HepG2 (cell line): ENCODE results near the gene PDZK1. TPM values are rescaled to one million over a fixed set of nuclear protein-coding genes. Genes with fewer than 3 reads are reported as not detected.
A peak's percentile ranks its signal among the peaks of the same experiment; 100 is the strongest.

ENCODE experiments used
- BRD4 ChIP-seq: sonication (generic); formaldehyde crosslinking; IDR thresholded peaks from 2 replicates; pipeline ENCODE4 v1.4.0; 2020; ENCODE audit warnings: missing genetic modification reagents
- FOXA1 ChIP-seq, 2 experiments: fragments of 450-650 bp in 1 of 2; sonication (generic) in 1 of 2; formaldehyde crosslinking in 1 of 2; IDR thresholded peaks; 2 replicates each; pipeline versions ENCODE4 v1.4.0 to v1.6.1; 2016 to 2020; ENCODE audit warnings: missing genetic modification reagents in 1 of 2
- KLF11 ChIP-seq: IDR thresholded peaks from 2 replicates; pipeline ENCODE4 v1.6.1; 2016; ENCODE audit warnings: missing compliant biosample characterization
- NFE2L2 ChIP-seq: fragments of 150-350 bp; IDR thresholded peaks from 2 replicates; pipeline ENCODE4 v1.6.1; 2014; ENCODE audit warnings: low read length
- NR2C2 ChIP-seq: sonication (generic); formaldehyde crosslinking; IDR thresholded peaks from 2 replicates; pipeline ENCODE4 v1.4.0; 2020; ENCODE audit warnings: missing genetic modification reagents, mild to moderate bottlenecking, moderate library complexity, borderline replicate concordance
- SATB2 ChIP-seq: sonication (generic); formaldehyde crosslinking; IDR thresholded peaks from 2 replicates; pipeline ENCODE4 v1.5.0; 2020; ENCODE audit warnings: missing genetic modification reagents
- THAP11 ChIP-seq: IDR thresholded peaks from 2 replicates; pipeline ENCODE4 v1.6.1; 2016; ENCODE audit warnings: missing biosample characterization, missing genetic modification reagents
- ZC3H4 ChIP-seq: sonication (generic); formaldehyde crosslinking; IDR thresholded peaks from 2 replicates; pipeline ENCODE4 v1.4.0; 2020; ENCODE audit warnings: missing genetic modification reagents, borderline replicate concordance
- ZNF772 ChIP-seq: sonication (generic); formaldehyde crosslinking; IDR thresholded peaks from 2 replicates; pipeline ENCODE4 v1.5.0; 2020; ENCODE audit warnings: mild to moderate bottlenecking, missing genetic modification reagents
- polyA plus RNA-seq, 8 experiments: library from polyadenylated mRNA; depleted of rRNA in 3 of 8; stranded (reverse) in 7 of 8; unstranded in 1 of 8; fragments of >200 nt; fragmentation: Illumina TruSeq in 4 of 8; extraction: Trizol in 4 of 8; gene quantifications; 2 replicates each; pipeline versions ENCODE4 v1.2.1 to v1.2.3, GENCODE V29; 2011 to 2016; ENCODE audit warnings: low read depth in 4 of 8, missing spikeins in 1 of 8, mixed read lengths in 1 of 8; ENCODE audit not compliant: insufficient read depth in 1 of 8
- total RNA-seq, 5 experiments: library from RNA; depleted of rRNA; stranded (reverse); fragments of >200 nt; fragmentation: Illumina TruSeq; extraction: Trizol; gene quantifications; 2 replicates each; pipeline ENCODE4 v1.2.3, GENCODE V29; 2016; ENCODE audit warnings: low read depth in 1 of 5
- TF ChIP-seq, protein P1 (sequence below), 2 experiments: fragments of 450-650 bp in 1 of 2; sonication (generic) in 1 of 2; formaldehyde crosslinking in 1 of 2; IDR thresholded peaks; 2 replicates each; pipeline versions ENCODE4 v1.6.1 to v1.8.0; 2016 to 2022; ENCODE audit warnings: antibody characterized with exemption in 1 of 2, mild to moderate bottlenecking in 1 of 2, missing genetic modification reagents in 1 of 2
- TF ChIP-seq, protein P2 (sequence below): sonication (generic); formaldehyde crosslinking; IDR thresholded peaks from 2 replicates; pipeline ENCODE4 v1.8.0; 2022; ENCODE audit warnings: missing genetic modification reagents, mild to moderate bottlenecking, inconsistent platforms, borderline replicate concordance
- TF ChIP-seq, protein P3 (sequence below): sonication (generic); formaldehyde crosslinking; IDR thresholded peaks from 2 replicates; pipeline ENCODE4 v1.4.0; 2020; ENCODE audit warnings: mild to moderate bottlenecking, missing genetic modification reagents
- TF ChIP-seq, protein P4 (sequence below): sonication (generic); formaldehyde crosslinking; IDR thresholded peaks from 2 replicates; pipeline ENCODE4 v1.8.0; 2022; ENCODE audit warnings: missing genetic modification reagents, mild to moderate bottlenecking, moderate library complexity, borderline replicate concordance
- TF ChIP-seq, protein P5 (sequence below), 2 experiments: fragments of 450-650 bp in 1 of 2; sonication (generic) in 1 of 2; formaldehyde crosslinking; IDR thresholded peaks; 2 replicates each; pipeline versions ENCODE4 v1.5.0 to v1.8.0; 2020 to 2022; ENCODE audit warnings: mild to moderate bottlenecking in 1 of 2, missing genetic modification reagents in 1 of 2

The PDZK1 gene
- total and polyA plus RNA-seq, 2 of the 13 experiments (the other 11 are each of a cell fraction or from before 2014, with no cell fraction given), result 16.2 to 46.4 TPM

- TF ChIP-seq THAP11 (CRISPR knock-in tag) (0 out of 2 replicates have a peak, but pooled peaks have one; percentile 22), KLF11 (no peak), ZNF772 (CRISPR knock-in tag) (0 out of 2 replicates have a peak, but pooled peaks have one; percentile 50), ZC3H4 (no peak), SATB2 (CRISPR knock-in tag) (no peak), FOXA1 (IDR thresholded peaks at IDR 0.05) (no peak), FOXA1 (CRISPR knock-in tag; IDR thresholded peaks at IDR 0.05) (no peak), NR2C2 (peak; percentile 64), NFE2L2 (no peak), BRD4 (CRISPR knock-in tag) (0 out of 2 replicates have a peak, but pooled peaks have one; percentile 34)
- TF ChIP-seq, protein P1, sequence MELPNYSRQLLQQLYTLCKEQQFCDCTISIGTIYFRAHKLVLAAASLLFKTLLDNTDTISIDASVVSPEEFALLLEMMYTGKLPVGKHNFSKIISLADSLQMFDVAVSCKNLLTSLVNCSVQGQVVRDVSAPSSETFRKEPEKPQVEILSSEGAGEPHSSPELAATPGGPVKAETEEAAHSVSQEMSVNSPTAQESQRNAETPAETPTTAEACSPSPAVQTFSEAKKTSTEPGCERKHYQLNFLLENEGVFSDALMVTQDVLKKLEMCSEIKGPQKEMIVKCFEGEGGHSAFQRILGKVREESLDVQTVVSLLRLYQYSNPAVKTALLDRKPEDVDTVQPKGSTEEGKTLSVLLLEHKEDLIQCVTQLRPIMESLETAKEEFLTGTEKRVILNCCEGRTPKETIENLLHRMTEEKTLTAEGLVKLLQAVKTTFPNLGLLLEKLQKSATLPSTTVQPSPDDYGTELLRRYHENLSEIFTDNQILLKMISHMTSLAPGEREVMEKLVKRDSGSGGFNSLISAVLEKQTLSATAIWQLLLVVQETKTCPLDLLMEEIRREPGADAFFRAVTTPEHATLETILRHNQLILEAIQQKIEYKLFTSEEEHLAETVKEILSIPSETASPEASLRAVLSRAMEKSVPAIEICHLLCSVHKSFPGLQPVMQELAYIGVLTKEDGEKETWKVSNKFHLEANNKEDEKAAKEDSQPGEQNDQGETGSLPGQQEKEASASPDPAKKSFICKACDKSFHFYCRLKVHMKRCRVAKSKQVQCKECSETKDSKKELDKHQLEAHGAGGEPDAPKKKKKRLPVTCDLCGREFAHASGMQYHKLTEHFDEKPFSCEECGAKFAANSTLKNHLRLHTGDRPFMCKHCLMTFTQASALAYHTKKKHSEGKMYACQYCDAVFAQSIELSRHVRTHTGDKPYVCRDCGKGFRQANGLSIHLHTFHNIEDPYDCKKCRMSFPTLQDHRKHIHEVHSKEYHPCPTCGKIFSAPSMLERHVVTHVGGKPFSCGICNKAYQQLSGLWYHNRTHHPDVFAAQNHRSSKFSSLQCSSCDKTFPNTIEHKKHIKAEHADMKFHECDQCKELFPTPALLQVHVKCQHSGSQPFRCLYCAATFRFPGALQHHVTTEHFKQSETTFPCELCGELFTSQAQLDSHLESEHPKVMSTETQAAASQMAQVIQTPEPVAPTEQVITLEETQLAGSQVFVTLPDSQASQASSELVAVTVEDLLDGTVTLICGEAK (IDR thresholded peaks at IDR 0.05), result no peak
- TF ChIP-seq, protein P1 (CRISPR knock-in tag; IDR thresholded peaks at IDR 0.05), result peak; percentile 54; the same call in 1 of the 2 replicates
- TF ChIP-seq, protein P2, sequence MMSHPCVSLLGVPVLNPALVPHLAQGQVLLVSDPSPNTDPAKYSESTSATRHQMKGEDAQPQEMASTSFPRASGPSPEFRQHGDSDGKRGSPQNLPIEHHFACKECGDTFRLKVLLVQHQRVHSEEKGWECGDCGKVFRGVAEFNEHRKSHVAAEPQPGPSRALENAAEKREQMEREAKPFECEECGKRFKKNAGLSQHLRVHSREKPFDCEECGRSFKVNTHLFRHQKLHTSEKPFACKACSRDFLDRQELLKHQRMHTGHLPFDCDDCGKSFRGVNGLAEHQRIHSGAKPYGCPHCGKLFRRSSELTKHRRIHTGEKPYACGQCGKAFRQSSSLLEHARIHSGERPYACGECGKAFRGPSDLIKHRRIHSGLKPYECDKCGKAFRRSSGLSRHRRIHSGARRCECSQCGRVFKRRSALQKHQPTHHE (CRISPR knock-in tag), result no peak
- TF ChIP-seq, protein P3, sequence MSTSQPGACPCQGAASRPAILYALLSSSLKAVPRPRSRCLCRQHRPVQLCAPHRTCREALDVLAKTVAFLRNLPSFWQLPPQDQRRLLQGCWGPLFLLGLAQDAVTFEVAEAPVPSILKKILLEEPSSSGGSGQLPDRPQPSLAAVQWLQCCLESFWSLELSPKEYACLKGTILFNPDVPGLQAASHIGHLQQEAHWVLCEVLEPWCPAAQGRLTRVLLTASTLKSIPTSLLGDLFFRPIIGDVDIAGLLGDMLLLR (CRISPR knock-in tag), result no peak
- TF ChIP-seq, protein P4, sequence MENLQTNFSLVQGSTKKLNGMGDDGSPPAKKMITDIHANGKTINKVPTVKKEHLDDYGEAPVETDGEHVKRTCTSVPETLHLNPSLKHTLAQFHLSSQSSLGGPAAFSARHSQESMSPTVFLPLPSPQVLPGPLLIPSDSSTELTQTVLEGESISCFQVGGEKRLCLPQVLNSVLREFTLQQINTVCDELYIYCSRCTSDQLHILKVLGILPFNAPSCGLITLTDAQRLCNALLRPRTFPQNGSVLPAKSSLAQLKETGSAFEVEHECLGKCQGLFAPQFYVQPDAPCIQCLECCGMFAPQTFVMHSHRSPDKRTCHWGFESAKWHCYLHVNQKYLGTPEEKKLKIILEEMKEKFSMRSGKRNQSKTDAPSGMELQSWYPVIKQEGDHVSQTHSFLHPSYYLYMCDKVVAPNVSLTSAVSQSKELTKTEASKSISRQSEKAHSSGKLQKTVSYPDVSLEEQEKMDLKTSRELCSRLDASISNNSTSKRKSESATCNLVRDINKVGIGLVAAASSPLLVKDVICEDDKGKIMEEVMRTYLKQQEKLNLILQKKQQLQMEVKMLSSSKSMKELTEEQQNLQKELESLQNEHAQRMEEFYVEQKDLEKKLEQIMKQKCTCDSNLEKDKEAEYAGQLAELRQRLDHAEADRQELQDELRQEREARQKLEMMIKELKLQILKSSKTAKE (CRISPR knock-in tag), result 0 out of 2 replicates have a peak, but pooled peaks have one; percentile 16
- TF ChIP-seq, protein P5, sequence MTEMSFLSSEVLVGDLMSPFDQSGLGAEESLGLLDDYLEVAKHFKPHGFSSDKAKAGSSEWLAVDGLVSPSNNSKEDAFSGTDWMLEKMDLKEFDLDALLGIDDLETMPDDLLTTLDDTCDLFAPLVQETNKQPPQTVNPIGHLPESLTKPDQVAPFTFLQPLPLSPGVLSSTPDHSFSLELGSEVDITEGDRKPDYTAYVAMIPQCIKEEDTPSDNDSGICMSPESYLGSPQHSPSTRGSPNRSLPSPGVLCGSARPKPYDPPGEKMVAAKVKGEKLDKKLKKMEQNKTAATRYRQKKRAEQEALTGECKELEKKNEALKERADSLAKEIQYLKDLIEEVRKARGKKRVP (CRISPR knock-in tag; IDR thresholded peaks at IDR 0.05), result no peak
Measured at GRCh38 chr1:145714524-145715111, 7.5 kb upstream of the PDZK1 start (continued).
